Caco-2 (cell line): ENCODE data around the gene PRSS33. TPM values are rescaled to one million over a fixed set of nuclear protein-coding genes. Genes with fewer than 3 reads are reported as not detected.

ENCODE experiments used
- BruUV-seq: library from RNA; stranded (reverse); fragments of 400-500 nt; replicated peaks from 2 replicates; lab custom pipeline; 2021; lab: Mats Ljungman, UMichigan
- CTCF ChIA-PET: fragments of 300-600 bp; sonication (Branson Sonifier 250); formaldehyde crosslinking; loops from one replicate; lab custom pipeline; 2022; ENCODE audit warnings: antibody characterized with exemption; lab: Charles Lee
- POLR2A ChIA-PET: fragments of 300-600 bp; sonication (Branson Sonifier 250); formaldehyde crosslinking; loops from one replicate; lab custom pipeline; 2022; ENCODE audit warnings: antibody characterized with exemption; lab: Charles Lee
- DNase-seq, 2 experiments: peaks; one replicate each; pipeline versions ENCODE4 v3.0.0 to v3.0.0-alpha.2; 2020 to 2022
- H3K27me3 ChIP-seq: replicated peaks from 2 replicates; pipeline ENCODE4 v1.6.0; 2011; ENCODE audit warnings: low read length; ENCODE audit not compliant: control insufficient read depth, insufficient read depth
- H3K36me3 ChIP-seq: 2 replicates; pipeline ENCODE4 v1.5.1; 2011; ENCODE audit warnings: low read length; ENCODE audit not compliant: control insufficient read depth, insufficient read depth
- H3K4me1 ChIP-seq: fragments of 250-450 bp; sonication (Bioruptor Pico); 2 replicates; pipeline ENCODE4 v1.5.1; 2020; ENCODE audit warnings: mild to moderate bottlenecking
- H3K4me3 ChIP-seq: 2 replicates; pipeline ENCODE4 v1.5.1; 2011; ENCODE audit warnings: low read depth, mild to moderate bottlenecking, control low read depth, low read length
- H3K9me3 ChIP-seq: fragments of 250-450 bp; sonication (Bioruptor Pico); 2 replicates; pipeline ENCODE4 v1.5.1; 2020; ENCODE audit warnings: mild to moderate bottlenecking, moderate library complexity
- H3K27ac Mint-ChIP-seq: one replicate; pipeline ENCODE4 v1.8.0; 2022; ENCODE audit warnings: mixed read lengths; ENCODE audit not compliant: unreplicated experiment
- H3K27me3 Mint-ChIP-seq: one replicate; pipeline ENCODE4 v1.8.0; 2022; ENCODE audit warnings: mixed read lengths; ENCODE audit not compliant: insufficient read depth, unreplicated experiment
- H3K36me3 Mint-ChIP-seq: one replicate; pipeline ENCODE4 v1.8.0; 2022; ENCODE audit warnings: mild to moderate bottlenecking, mixed read lengths; ENCODE audit not compliant: insufficient read depth, unreplicated experiment
- H3K4me1 Mint-ChIP-seq: one replicate; pipeline ENCODE4 v1.8.0; 2022; ENCODE audit warnings: low read depth, mixed read lengths; ENCODE audit not compliant: unreplicated experiment
- H3K4me3 Mint-ChIP-seq: one replicate; pipeline ENCODE4 v1.8.0; 2022; ENCODE audit warnings: mild to moderate bottlenecking, moderate library complexity, mixed read lengths; ENCODE audit not compliant: unreplicated experiment
- H3K9me3 Mint-ChIP-seq: one replicate; pipeline ENCODE4 v1.8.0; 2022; ENCODE audit warnings: mixed read lengths; ENCODE audit not compliant: unreplicated experiment
- CTCF ChIP-seq, 2 experiments: fragments of 200-600 bp in 1 of 2; IDR thresholded peaks; 1 replicate in 1 of 2; 2 replicates in 1 of 2; pipeline versions ENCODE4 v1.5.1 to v1.8.0; 2011 to 2022; ENCODE audit warnings: antibody characterized with exemption in 1 of 2, control low read depth in 1 of 2, inconsistent platforms in 1 of 2, low read depth in 1 of 2, low read length in 1 of 2, mild to moderate bottlenecking in 1 of 2, moderate library complexity in 1 of 2; ENCODE audit not compliant: insufficient read depth in 1 of 2, severe bottlenecking in 1 of 2, unreplicated experiment in 1 of 2
- intact Hi-C: fragments of 100-400 bp; cut with micrococcal nuclease; formaldehyde crosslinking; loops from one replicate; pipeline ENCODE4 v1.10.0; 2022; ENCODE audit not compliant: unreplicated experiment
- total RNA-seq: library from RNA; stranded (reverse); gene quantifications from 2 replicates; pipeline ENCODE4 v1.2.3, GENCODE V29; 2022

Gene PRSS33
- total RNA-seq, 1 experiment from 2014 or later, result not detected

GRCh38 chr16:2806286-2806685 is 18.9 kb upstream of the PRSS33 start:
- Histone ChIP-seq H3K9me3 (0 out of 2 replicates have a peak, but pooled peaks cover 7% of the 10 kb centered on the region), H3K27me3 (no peaks in the 10 kb centered on the region), H3K4me3 (no peak overlapping the region), H3K4me1 (no peaks in the 10 kb centered on the region), H3K36me3 (no peaks in the 10 kb centered on the region)
- no peak for DNase-seq
- peaks cover 5% of the 10 kb centered on the region for H3K36me3 Mint-ChIP-seq
- H3K27ac Mint-ChIP-seq, result no peak overlapping the region
- POLR2A ChIA-PET, result no interaction called here
- H3K4me3 Mint-ChIP-seq, result no peak overlapping the region
- no peak for TF ChIP-seq CTCF (IDR thresholded peaks at IDR 0.05; ENCODE audit: insufficient read depth in 1 of 2, low read depth in 1 of 2, low read length in 1 of 2, severe bottlenecking in 1 of 2, unreplicated experiment in 1 of 2)
- H3K9me3 Mint-ChIP-seq, result peaks cover 43% of the 10 kb centered on the region
- BruUV-seq, result no TSS peak
- CTCF ChIA-PET, result no interaction called here
- intact Hi-C loops, result no loop called here
- peaks cover 6% of the 10 kb centered on the region for H3K4me1 Mint-ChIP-seq
- no peaks in the 10 kb centered on the region for H3K27me3 Mint-ChIP-seq

GRCh38 chr16:2804728-2805127 is 17.4 kb upstream of the PRSS33 start:
- Histone ChIP-seq H3K27me3 (no peaks in the 10 kb centered on the region), H3K4me1 (peaks cover 11% of the 10 kb centered on the region), H3K9me3 (0 out of 2 replicates have a peak, but pooled peaks cover 7% of the 10 kb centered on the region), H3K36me3 (no peaks in the 10 kb centered on the region), H3K4me3 (no peak overlapping the region)
- no peak for TF ChIP-seq CTCF (IDR thresholded peaks at IDR 0.05; ENCODE audit: insufficient read depth in 1 of 2, low read depth in 1 of 2, low read length in 1 of 2, severe bottlenecking in 1 of 2, unreplicated experiment in 1 of 2)
- peaks cover 5% of the 10 kb centered on the region for H3K36me3 Mint-ChIP-seq
- H3K4me3 Mint-ChIP-seq, result no peak overlapping the region
- no peak for DNase-seq
- POLR2A ChIA-PET, result no interaction called here
- peaks cover 8% of the 10 kb centered on the region for H3K4me1 Mint-ChIP-seq
- no peak overlapping the region for H3K27ac Mint-ChIP-seq
- peaks cover 43% of the 10 kb centered on the region for H3K9me3 Mint-ChIP-seq
- H3K27me3 Mint-ChIP-seq, result no peaks in the 10 kb centered on the region
- intact Hi-C loops, result no loop called here
- BruUV-seq, result no TSS peak
- CTCF ChIA-PET, result no interaction called here

GRCh38 chr16:2803545-2804195 is 16.3 kb upstream of the PRSS33 start:
- no peak for DNase-seq
- no TSS peak for BruUV-seq

More at GRCh38 chr16:2803545-2804195, 16.3 kb upstream of the PRSS33 start:
- intact Hi-C loops, result no loop called here
- peaks cover 21% of the 10 kb centered on the region for H3K4me1 ChIP-seq
- H3K27ac Mint-ChIP-seq, result no peak overlapping the region
- no peaks in the 10 kb centered on the region for H3K36me3 ChIP-seq
- peaks cover under 1% of the 10 kb centered on the region for H3K36me3 Mint-ChIP-seq
- H3K4me3 Mint-ChIP-seq, result no peak overlapping the region
- POLR2A ChIA-PET, result no interaction called here
- peaks cover 9% of the 10 kb centered on the region for H3K4me1 Mint-ChIP-seq
- no peak for TF ChIP-seq CTCF (IDR thresholded peaks at IDR 0.05; ENCODE audit: insufficient read depth in 1 of 2, low read depth in 1 of 2, low read length in 1 of 2, severe bottlenecking in 1 of 2, unreplicated experiment in 1 of 2)
- peaks cover 33% of the 10 kb centered on the region for H3K9me3 Mint-ChIP-seq
- no peaks in the 10 kb centered on the region for H3K27me3 Mint-ChIP-seq
- 0 out of 2 replicates have a peak, but pooled peaks cover 7% of the 10 kb centered on the region for H3K9me3 ChIP-seq
- H3K4me3 ChIP-seq, result no peak overlapping the region
- CTCF ChIA-PET, result no interaction called here
- no peaks in the 10 kb centered on the region for H3K27me3 ChIP-seq
